K562 (cell line): Measurements from ENCODE around the gene GHRH. TPM values are rescaled to one million over a fixed set of nuclear protein-coding genes. Genes with fewer than 3 reads are reported as not detected.

Experiments used
- SAFB2 ChIP-seq: fragments of 200-400 bp; formaldehyde crosslinking; IDR thresholded peaks from 2 replicates; pipeline ENCODE4 v1.6.1; 2018; ENCODE audit warnings: borderline replicate concordance, low read length, low read depth, moderate library complexity; ENCODE audit not compliant: severe bottlenecking
- SMARCA4 ChIP-seq: fragments of 450-650 bp; IDR thresholded peaks from 2 replicates; pipeline ENCODE4 v1.6.1; 2016
- polyA plus RNA-seq, 8 experiments: library from polyadenylated mRNA; depleted of rRNA in 4 of 8; stranded (reverse) in 5 of 8; unstranded in 3 of 8; fragments of >200 nt; fragmentation: Nextera tagmentation in 2 of 8; fragmentation: Illumina TruSeq in 1 of 8; extraction: Ambion mirVana in 2 of 8; extraction: Trizol in 1 of 8; gene quantifications; 2 replicates each; pipeline versions ENCODE4 v1.2.1 to v1.2.3, GENCODE V29; 2011 to 2014; ENCODE audit warnings: inconsistent platforms in 1 of 8, missing spikeins in 1 of 8
- total RNA-seq, 7 experiments: library from RNA; depleted of rRNA in 6 of 7; stranded (reverse); fragments of >200 nt in 6 of 7; fragmentation: Illumina TruSeq in 2 of 7; extraction: Trizol in 2 of 7; gene quantifications; 2 replicates each; pipeline versions ENCODE4 v1.2.1 to v1.2.3, GENCODE V29; 2011 to 2021; ENCODE audit warnings: low replicate concordance in 1 of 7
- TF ChIP-seq, protein P1 (sequence below): fragments of 200-600 bp; sonication (generic); IDR thresholded peaks from one replicate; pipeline ENCODE4 v1.6.1; 2012; ENCODE audit warnings: mild to moderate bottlenecking, low read depth, low read length, inconsistent platforms
- TF ChIP-seq, protein P2 (sequence below): fragments of 450-650 bp; IDR thresholded peaks from 2 replicates; pipeline ENCODE4 v1.6.1; 2016; ENCODE audit warnings: antibody characterized with exemption
- TF ChIP-seq, protein P3 (sequence below): IDR thresholded peaks from 3 replicates; pipeline ENCODE4 v1.6.1; 2011; ENCODE audit warnings: borderline replicate concordance, mild to moderate bottlenecking, moderate library complexity; ENCODE audit not compliant: insufficient read length; ENCODE audit errors: extremely low read depth
- TF ChIP-seq, protein P4 (sequence below): fragments of 450-650 bp; IDR thresholded peaks from 2 replicates; pipeline ENCODE4 v1.6.1; 2016
- TF ChIP-seq, protein P5 (sequence below): fragments of 450-650 bp; IDR thresholded peaks from 2 replicates; pipeline ENCODE4 v1.6.1; 2017; ENCODE audit warnings: antibody characterized with exemption

Gene GHRH
- total and polyA plus RNA-seq, 9 of the 15 experiments (the other 6 are each of a cell fraction or from before 2014, with no cell fraction given), result not detected

DNA sequence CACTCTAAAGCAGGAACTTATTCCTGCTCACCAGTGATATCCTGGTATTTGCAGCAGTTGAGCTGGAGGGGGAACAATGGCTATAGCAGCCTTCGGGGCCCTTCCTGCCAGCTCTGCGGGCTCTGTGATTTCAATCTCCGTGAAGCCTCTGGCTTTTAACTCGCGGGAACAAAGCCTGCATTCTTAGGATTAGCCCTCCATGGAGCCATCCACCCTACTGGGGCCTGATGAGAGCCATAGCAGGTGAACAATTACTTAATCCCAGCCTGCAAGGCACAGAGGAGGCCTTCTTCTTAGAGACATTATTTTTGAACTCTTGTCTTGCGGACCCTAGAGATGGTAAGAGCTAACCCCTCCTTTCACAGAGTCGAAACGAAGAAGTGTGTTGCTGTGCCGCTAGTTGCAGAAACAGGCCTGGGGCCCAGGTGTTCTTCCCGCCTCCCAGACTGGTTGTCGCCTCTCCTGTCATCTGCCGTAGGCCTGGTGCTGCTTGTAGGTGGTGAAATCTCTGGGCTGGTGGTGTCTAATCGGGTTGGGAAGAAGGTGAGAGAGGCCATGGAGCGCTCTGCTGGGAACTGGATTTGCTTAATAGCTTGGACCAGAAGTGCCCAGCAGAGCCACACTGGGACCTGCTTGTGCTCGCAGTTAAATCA, 9.7 kb downstream of the GHRH start (continued):
- TF ChIP-seq, protein P1, sequence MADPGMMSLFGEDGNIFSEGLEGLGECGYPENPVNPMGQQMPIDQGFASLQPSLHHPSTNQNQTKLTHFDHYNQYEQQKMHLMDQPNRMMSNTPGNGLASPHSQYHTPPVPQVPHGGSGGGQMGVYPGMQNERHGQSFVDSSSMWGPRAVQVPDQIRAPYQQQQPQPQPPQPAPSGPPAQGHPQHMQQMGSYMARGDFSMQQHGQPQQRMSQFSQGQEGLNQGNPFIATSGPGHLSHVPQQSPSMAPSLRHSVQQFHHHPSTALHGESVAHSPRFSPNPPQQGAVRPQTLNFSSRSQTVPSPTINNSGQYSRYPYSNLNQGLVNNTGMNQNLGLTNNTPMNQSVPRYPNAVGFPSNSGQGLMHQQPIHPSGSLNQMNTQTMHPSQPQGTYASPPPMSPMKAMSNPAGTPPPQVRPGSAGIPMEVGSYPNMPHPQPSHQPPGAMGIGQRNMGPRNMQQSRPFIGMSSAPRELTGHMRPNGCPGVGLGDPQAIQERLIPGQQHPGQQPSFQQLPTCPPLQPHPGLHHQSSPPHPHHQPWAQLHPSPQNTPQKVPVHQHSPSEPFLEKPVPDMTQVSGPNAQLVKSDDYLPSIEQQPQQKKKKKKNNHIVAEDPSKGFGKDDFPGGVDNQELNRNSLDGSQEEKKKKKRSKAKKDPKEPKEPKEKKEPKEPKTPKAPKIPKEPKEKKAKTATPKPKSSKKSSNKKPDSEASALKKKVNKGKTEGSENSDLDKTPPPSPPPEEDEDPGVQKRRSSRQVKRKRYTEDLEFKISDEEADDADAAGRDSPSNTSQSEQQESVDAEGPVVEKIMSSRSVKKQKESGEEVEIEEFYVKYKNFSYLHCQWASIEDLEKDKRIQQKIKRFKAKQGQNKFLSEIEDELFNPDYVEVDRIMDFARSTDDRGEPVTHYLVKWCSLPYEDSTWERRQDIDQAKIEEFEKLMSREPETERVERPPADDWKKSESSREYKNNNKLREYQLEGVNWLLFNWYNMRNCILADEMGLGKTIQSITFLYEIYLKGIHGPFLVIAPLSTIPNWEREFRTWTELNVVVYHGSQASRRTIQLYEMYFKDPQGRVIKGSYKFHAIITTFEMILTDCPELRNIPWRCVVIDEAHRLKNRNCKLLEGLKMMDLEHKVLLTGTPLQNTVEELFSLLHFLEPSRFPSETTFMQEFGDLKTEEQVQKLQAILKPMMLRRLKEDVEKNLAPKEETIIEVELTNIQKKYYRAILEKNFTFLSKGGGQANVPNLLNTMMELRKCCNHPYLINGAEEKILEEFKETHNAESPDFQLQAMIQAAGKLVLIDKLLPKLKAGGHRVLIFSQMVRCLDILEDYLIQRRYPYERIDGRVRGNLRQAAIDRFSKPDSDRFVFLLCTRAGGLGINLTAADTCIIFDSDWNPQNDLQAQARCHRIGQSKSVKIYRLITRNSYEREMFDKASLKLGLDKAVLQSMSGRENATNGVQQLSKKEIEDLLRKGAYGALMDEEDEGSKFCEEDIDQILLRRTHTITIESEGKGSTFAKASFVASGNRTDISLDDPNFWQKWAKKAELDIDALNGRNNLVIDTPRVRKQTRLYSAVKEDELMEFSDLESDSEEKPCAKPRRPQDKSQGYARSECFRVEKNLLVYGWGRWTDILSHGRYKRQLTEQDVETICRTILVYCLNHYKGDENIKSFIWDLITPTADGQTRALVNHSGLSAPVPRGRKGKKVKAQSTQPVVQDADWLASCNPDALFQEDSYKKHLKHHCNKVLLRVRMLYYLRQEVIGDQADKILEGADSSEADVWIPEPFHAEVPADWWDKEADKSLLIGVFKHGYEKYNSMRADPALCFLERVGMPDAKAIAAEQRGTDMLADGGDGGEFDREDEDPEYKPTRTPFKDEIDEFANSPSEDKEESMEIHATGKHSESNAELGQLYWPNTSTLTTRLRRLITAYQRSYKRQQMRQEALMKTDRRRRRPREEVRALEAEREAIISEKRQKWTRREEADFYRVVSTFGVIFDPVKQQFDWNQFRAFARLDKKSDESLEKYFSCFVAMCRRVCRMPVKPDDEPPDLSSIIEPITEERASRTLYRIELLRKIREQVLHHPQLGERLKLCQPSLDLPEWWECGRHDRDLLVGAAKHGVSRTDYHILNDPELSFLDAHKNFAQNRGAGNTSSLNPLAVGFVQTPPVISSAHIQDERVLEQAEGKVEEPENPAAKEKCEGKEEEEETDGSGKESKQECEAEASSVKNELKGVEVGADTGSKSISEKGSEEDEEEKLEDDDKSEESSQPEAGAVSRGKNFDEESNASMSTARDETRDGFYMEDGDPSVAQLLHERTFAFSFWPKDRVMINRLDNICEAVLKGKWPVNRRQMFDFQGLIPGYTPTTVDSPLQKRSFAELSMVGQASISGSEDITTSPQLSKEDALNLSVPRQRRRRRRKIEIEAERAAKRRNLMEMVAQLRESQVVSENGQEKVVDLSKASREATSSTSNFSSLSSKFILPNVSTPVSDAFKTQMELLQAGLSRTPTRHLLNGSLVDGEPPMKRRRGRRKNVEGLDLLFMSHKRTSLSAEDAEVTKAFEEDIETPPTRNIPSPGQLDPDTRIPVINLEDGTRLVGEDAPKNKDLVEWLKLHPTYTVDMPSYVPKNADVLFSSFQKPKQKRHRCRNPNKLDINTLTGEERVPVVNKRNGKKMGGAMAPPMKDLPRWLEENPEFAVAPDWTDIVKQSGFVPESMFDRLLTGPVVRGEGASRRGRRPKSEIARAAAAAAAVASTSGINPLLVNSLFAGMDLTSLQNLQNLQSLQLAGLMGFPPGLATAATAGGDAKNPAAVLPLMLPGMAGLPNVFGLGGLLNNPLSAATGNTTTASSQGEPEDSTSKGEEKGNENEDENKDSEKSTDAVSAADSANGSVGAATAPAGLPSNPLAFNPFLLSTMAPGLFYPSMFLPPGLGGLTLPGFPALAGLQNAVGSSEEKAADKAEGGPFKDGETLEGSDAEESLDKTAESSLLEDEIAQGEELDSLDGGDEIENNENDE, result no peak
- TF ChIP-seq, protein P2, sequence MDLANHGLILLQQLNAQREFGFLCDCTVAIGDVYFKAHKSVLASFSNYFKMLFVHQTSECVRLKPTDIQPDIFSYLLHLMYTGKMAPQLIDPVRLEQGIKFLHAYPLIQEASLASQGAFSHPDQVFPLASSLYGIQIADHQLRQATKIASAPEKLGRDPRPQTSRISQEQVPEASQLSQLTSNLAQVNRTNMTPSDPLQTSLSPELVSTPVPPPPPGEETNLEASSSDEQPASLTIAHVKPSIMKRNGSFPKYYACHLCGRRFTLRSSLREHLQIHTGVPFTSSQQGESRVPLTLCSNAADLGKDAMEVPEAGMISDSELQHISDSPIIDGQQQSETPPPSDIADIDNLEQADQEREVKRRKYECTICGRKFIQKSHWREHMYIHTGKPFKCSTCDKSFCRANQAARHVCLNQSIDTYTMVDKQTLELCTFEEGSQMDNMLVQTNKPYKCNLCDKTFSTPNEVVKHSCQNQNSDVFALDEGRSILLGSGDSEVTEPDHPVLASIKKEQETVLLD, result no peak
- TF ChIP-seq SMARCA4, result no peak
- TF ChIP-seq, protein P3, sequence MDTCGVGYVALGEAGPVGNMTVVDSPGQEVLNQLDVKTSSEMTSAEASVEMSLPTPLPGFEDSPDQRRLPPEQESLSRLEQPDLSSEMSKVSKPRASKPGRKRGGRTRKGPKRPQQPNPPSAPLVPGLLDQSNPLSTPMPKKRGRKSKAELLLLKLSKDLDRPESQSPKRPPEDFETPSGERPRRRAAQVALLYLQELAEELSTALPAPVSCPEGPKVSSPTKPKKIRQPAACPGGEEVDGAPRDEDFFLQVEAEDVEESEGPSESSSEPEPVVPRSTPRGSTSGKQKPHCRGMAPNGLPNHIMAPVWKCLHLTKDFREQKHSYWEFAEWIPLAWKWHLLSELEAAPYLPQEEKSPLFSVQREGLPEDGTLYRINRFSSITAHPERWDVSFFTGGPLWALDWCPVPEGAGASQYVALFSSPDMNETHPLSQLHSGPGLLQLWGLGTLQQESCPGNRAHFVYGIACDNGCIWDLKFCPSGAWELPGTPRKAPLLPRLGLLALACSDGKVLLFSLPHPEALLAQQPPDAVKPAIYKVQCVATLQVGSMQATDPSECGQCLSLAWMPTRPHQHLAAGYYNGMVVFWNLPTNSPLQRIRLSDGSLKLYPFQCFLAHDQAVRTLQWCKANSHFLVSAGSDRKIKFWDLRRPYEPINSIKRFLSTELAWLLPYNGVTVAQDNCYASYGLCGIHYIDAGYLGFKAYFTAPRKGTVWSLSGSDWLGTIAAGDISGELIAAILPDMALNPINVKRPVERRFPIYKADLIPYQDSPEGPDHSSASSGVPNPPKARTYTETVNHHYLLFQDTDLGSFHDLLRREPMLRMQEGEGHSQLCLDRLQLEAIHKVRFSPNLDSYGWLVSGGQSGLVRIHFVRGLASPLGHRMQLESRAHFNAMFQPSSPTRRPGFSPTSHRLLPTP, result no peak
- no peak for TF ChIP-seq SAFB2
- TF ChIP-seq, protein P4, sequence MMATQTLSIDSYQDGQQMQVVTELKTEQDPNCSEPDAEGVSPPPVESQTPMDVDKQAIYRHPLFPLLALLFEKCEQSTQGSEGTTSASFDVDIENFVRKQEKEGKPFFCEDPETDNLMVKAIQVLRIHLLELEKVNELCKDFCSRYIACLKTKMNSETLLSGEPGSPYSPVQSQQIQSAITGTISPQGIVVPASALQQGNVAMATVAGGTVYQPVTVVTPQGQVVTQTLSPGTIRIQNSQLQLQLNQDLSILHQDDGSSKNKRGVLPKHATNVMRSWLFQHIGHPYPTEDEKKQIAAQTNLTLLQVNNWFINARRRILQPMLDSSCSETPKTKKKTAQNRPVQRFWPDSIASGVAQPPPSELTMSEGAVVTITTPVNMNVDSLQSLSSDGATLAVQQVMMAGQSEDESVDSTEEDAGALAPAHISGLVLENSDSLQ, result no peak
- TF ChIP-seq, protein P5, sequence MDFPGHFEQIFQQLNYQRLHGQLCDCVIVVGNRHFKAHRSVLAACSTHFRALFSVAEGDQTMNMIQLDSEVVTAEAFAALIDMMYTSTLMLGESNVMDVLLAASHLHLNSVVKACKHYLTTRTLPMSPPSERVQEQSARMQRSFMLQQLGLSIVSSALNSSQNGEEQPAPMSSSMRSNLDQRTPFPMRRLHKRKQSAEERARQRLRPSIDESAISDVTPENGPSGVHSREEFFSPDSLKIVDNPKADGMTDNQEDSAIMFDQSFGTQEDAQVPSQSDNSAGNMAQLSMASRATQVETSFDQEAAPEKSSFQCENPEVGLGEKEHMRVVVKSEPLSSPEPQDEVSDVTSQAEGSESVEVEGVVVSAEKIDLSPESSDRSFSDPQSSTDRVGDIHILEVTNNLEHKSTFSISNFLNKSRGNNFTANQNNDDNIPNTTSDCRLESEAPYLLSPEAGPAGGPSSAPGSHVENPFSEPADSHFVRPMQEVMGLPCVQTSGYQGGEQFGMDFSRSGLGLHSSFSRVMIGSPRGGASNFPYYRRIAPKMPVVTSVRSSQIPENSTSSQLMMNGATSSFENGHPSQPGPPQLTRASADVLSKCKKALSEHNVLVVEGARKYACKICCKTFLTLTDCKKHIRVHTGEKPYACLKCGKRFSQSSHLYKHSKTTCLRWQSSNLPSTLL, result no peak
